ENCODE data around the gene RHOH. TPM values are rescaled to one million over a fixed set of nuclear protein-coding genes. Genes with fewer than 3 reads are reported as not detected.

The RHOH gene
- total and polyA plus RNA-seq, 9 of the 15 experiments (the other 6 are each of a cell fraction or from before 2014, with no cell fraction given): 14.3 to 37.7 (median 23.2) TPM

- TF ChIP-seq THRB (CRISPR knock-in tag; conservative IDR thresholded peaks at IDR 0.05) (no peak), HEY1 (CRISPR knock-in tag; IDR thresholded peaks at IDR 0.05; ENCODE audit: borderline replicate concordance) (peak; percentile 27; the same call in 1 of the 2 replicates), ZNF507 (tag; conservative IDR thresholded peaks at IDR 0.05) (no peak), RCOR1 (IDR thresholded peaks at IDR 0.05; ENCODE audit: borderline replicate concordance in 1 of 2, low read depth in 2 of 2, low read length in 2 of 2) (0 out of 4 replicates have a peak, but pooled peaks of 1 of the 2 experiments have one; percentile 33), HES1 (IDR thresholded peaks at IDR 0.05; ENCODE audit: low read depth) (peak; percentile 84; the same call in 1 of the 2 replicates), MTA1 (IDR thresholded peaks at IDR 0.05; ENCODE audit: borderline replicate concordance) (peak; percentile 47; the same call in 1 of the 2 replicates), DLX4 (CRISPR knock-in tag; IDR thresholded peaks at IDR 0.05) (no peak), ZNF717 (CRISPR knock-in tag; IDR thresholded peaks at IDR 0.05) (no peak), RERE (CRISPR knock-in tag; IDR thresholded peaks at IDR 0.05; ENCODE audit: borderline replicate concordance) (no peak), SMARCA4 (IDR thresholded peaks at IDR 0.05) (peak; percentile 34; the same call in 1 of the 2 replicates), ATF6 (CRISPR knock-in tag; IDR thresholded peaks at IDR 0.05) (no peak), EP400 (IDR thresholded peaks at IDR 0.05) (no peak), HDGF (IDR thresholded peaks at IDR 0.05) (no peak)
These were observed 16.1 kb downstream of the RHOH start (continued) for GRCh38 chr4:40212674-40213527.

Data from K562 (cell line).